Colonic mucosa (tissue), 4 donors: ENCODE measurements around the gene GPX3. TPM values are rescaled to one million over a fixed set of nuclear protein-coding genes. Genes with fewer than 3 reads are reported as not detected.
A peak's percentile ranks its signal among the peaks of the same experiment; 100 is the strongest.

Source experiments
- DNase-seq: peaks from one replicate; pipeline ENCODE4 v3.0.0-alpha.2; 2020
- H3K27ac ChIP-seq: fragments of 200-600 bp; one replicate; pipeline ENCODE4 v1.8.0; 2021
- H3K27me3 ChIP-seq: fragments of 200-600 bp; one replicate; pipeline ENCODE4 v1.8.0; 2021
- H3K36me3 ChIP-seq: fragments of 200-600 bp; one replicate; pipeline ENCODE4 v1.8.0; 2021
- H3K4me1 ChIP-seq: fragments of 200-600 bp; one replicate; pipeline ENCODE4 v1.8.0; 2021; ENCODE audit warnings: mild to moderate bottlenecking
- H3K4me3 ChIP-seq: fragments of 200-600 bp; one replicate; pipeline ENCODE4 v1.8.0; 2021
- H3K9ac ChIP-seq, 2 donors: one replicate each; pipeline ENCODE4 v1.7.0; 2013; ENCODE audit warnings: control low read depth in 2 of 2, low read depth in 2 of 2, low read length in 2 of 2
- H3K9me3 ChIP-seq: fragments of 200-600 bp; one replicate; pipeline ENCODE4 v1.8.0; 2021
- CTCF ChIP-seq: fragments of 200-600 bp; IDR thresholded peaks from one replicate; pipeline ENCODE4 v1.8.0; 2022; ENCODE audit warnings: antibody characterized with exemption, mild to moderate bottlenecking
- intact Hi-C: fragments of 100-400 bp; cut with DNase I; formaldehyde crosslinking; loops from one replicate; pipeline ENCODE4 v1.14.1; 2022
- total RNA-seq, 2 donors: library from RNA; stranded (reverse); fragmentation: NEBNext Ultra II Directional in 1 of 2; extraction: Animal tissue kit (Norgen Biotek cat#: 25700) in 1 of 2; gene quantifications; one replicate each; pipeline ENCODE4 v1.2.1, GENCODE V29; 2021
- donor health status: healthy.
- donor health status: DM: no; HTN: no; CAD: no.
- donor health status: DM: no; HTN: no; CAD: no.

GPX3 gene
- total RNA-seq, 2 donors from 2014 or later = 30.2 to 60.5 TPM

GRCh38 chr5:151065609-151066008, 45.2 kb downstream of the GPX3 start:
- H3K4me3 ChIP-seq = no peak overlapping the region
- no peak overlapping the region for H3K27ac ChIP-seq
- intact Hi-C loops = no loop called here
- TF ChIP-seq CTCF = no peak
- no peaks in the 10 kb centered on the region for H3K27me3 ChIP-seq
- no peak for DNase-seq
- H3K36me3 ChIP-seq = peaks cover 20% of the 10 kb centered on the region
- H3K9me3 ChIP-seq = no peaks in the 10 kb centered on the region
- peaks cover 22% of the 10 kb centered on the region for H3K4me1 ChIP-seq
- H3K9ac ChIP-seq = no peak overlapping the region

GRCh38 chr5:151066920-151067319, 46.5 kb downstream of the GPX3 start:
- intact Hi-C loops = no loop called here
- H3K9ac ChIP-seq = no peak overlapping the region
- DNase-seq = no peak
- peaks cover 9% of the 10 kb centered on the region for H3K36me3 ChIP-seq
- peaks cover 22% of the 10 kb centered on the region for H3K4me1 ChIP-seq
- no peak overlapping the region for H3K27ac ChIP-seq
- no peaks in the 10 kb centered on the region for H3K9me3 ChIP-seq
- no peak overlapping the region for H3K4me3 ChIP-seq
- TF ChIP-seq CTCF = no peak
- no peaks in the 10 kb centered on the region for H3K27me3 ChIP-seq

GRCh38 chr5:151067632-151068432, 47.4 kb downstream of the GPX3 start:
- peak overlapping the region; percentile 40 for H3K27ac ChIP-seq
- peaks cover under 1% of the 10 kb centered on the region for H3K36me3 ChIP-seq
- intact Hi-C loops = no loop called here
- peaks cover 22% of the 10 kb centered on the region for H3K4me1 ChIP-seq
- H3K27me3 ChIP-seq = no peaks in the 10 kb centered on the region
- DNase-seq = no peak
- no peak overlapping the region for H3K4me3 ChIP-seq
- peak overlapping the region in 1 of 2 donors; percentile 16 for H3K9ac ChIP-seq
- no peak for TF ChIP-seq CTCF
- H3K9me3 ChIP-seq = no peaks in the 10 kb centered on the region

DNA sequence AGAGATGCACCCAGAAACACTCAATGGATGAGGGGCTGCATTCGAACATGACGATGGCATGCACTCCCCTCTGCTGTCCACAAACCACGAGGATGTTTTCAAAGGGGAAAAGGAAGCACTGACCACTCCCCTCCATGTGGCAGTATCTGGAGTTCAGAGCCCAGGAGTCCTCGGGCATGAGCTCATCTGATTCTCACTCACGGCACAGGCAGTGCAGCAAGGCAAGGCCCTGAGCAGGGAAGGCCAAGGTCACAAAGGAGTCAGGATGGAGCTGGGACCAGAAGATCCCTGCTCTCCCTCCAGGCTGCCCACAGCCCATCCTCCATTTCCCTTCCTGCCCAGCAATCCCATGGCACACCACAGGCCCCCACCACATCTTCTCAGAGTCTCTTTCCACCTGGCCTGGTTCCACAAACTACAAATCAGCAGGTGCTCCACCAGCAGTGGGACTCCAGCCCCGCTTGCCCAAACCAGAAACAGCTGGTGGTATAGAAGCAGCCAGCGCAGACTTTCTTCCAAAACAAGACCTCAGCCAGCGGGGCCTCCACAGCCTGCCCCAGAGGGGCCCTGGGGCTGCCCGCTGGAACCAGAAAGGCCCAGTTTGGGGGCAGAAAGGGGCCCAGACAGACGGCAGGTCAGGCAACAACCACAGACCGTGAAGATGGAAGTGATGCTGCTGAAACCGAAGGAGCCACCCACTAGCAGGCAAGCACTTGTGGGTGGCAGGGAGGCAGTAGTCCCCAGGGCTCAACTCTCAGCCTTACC, 48.2 kb downstream of the GPX3 start:
- Histone ChIP-seq H3K4me3 (no peak overlapping the region), H3K9ac (peak overlapping the region in 1 of 2 donors; percentile 16), H3K36me3 (no peaks in the 10 kb centered on the region), H3K4me1 (peaks cover 17% of the 10 kb centered on the region), H3K9me3 (no peaks in the 10 kb centered on the region), H3K27me3 (no peaks in the 10 kb centered on the region), H3K27ac (peak overlapping the region; percentile 40)
- TF ChIP-seq CTCF = no peak
- intact Hi-C loops = no loop called here
- DNase-seq = no peak

GRCh38 chr5:151070449-151070848, 50.1 kb downstream of the GPX3 start:
- no peak overlapping the region for H3K27ac ChIP-seq
- TF ChIP-seq CTCF = no peak
- DNase-seq = no peak
- intact Hi-C loops = no loop called here
- H3K4me3 ChIP-seq = no peak overlapping the region
- H3K36me3 ChIP-seq = no peaks in the 10 kb centered on the region
- no peak overlapping the region for H3K9ac ChIP-seq
- peaks cover 13% of the 10 kb centered on the region for H3K4me1 ChIP-seq
- no peaks in the 10 kb centered on the region for H3K9me3 ChIP-seq
- H3K27me3 ChIP-seq = no peaks in the 10 kb centered on the region
